ENCODE measurements around the gene ZNF277. TPM values are rescaled to one million over a fixed set of nuclear protein-coding genes. Genes with fewer than 3 reads are reported as not detected.

Gene ZNF277
- total RNA-seq, 4 donors from 2014 or later, result 2.2 to 27.6 (median 24.1) TPM

DNA sequence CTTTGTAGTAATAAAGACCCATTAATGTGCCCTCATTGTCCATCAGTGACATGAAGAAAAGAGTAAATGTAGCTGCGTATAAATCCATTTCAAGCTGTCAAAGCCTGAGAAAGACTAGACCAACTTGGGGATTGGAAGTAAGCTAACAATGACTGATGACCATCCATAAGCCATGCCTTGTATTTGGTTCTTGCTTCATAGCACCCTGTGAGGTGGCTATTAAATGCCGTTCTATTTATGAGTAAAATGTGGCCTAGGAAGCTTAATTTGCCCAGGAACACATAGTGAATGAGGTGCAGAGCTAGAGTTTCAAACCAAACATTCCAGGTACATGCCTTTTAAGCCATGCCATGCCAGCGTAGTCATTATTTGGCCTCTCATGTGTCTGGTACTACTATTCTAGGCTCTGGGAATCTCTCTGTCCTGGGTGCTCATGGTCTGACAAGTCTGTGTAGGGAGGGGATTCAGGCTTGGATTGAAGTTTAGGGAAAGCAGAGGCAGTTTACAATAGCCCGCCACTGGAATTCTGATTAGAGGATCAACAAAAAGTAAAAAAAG is 92.1 kb downstream of the ZNF277 start:
- H3K4me3 ChIP-seq, result no peak overlapping the region
- DNase-seq, result no peak
- no peaks in the 10 kb centered on the region for H3K27me3 ChIP-seq
- TF ChIP-seq POLR2AphosphoS5 (IDR thresholded peaks at IDR 0.05) (no peak), POLR2A (IDR thresholded peaks at IDR 0.05) (no peak), EP300 (IDR thresholded peaks at IDR 0.05; ENCODE audit: low read depth) (no peak)
- TF ChIP-seq, protein P1, sequence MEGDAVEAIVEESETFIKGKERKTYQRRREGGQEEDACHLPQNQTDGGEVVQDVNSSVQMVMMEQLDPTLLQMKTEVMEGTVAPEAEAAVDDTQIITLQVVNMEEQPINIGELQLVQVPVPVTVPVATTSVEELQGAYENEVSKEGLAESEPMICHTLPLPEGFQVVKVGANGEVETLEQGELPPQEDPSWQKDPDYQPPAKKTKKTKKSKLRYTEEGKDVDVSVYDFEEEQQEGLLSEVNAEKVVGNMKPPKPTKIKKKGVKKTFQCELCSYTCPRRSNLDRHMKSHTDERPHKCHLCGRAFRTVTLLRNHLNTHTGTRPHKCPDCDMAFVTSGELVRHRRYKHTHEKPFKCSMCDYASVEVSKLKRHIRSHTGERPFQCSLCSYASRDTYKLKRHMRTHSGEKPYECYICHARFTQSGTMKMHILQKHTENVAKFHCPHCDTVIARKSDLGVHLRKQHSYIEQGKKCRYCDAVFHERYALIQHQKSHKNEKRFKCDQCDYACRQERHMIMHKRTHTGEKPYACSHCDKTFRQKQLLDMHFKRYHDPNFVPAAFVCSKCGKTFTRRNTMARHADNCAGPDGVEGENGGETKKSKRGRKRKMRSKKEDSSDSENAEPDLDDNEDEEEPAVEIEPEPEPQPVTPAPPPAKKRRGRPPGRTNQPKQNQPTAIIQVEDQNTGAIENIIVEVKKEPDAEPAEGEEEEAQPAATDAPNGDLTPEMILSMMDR (IDR thresholded peaks at IDR 0.05), result no peak
- WGBS, 2 donors (ENCODE audit: low coverage in 1 of 2), result 92 to 99% methylated on average over 4 of the region's 4 CpGs
- no peaks in the 10 kb centered on the region for H3K36me3 ChIP-seq
- no peaks in the 10 kb centered on the region for H3K9me3 ChIP-seq
- intact Hi-C loops (cut with DNase I; ENCODE audit: low total_unique reads) (no loop called here), in situ Hi-C loops (cut with MboI; ENCODE audit: low pct_ligation_motif_present in 1 of 4, low pct_unique_long_range_greater_than_20kb in 1 of 4, low sequenced_read_pairs in 3 of 4) (no loop called here)
- H3K4me1 ChIP-seq, result no peaks in the 10 kb centered on the region
- no peak overlapping the region for H3K27ac ChIP-seq

DNA sequence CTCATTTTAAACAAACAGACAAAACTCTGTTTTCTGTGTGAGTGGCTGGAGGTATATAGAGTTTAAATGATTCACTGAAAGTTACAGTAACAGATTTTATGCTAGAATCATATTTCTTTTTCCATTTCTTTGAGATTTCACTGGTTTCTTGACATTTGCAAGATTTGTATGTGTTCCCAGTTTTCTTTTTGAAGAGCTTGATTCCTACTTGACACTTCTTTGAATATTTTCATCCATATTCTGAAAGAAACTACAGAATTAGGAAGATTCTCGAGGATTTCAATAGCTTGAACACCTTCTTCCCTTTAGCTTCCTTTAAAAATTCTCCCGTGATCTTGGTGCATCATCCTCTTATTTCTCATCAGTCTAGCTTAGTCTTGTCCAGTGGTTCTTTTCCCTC is 93.6 kb downstream of the ZNF277 start:
- intact Hi-C loops (cut with DNase I; ENCODE audit: low total_unique reads) (no loop called here), in situ Hi-C loops (cut with MboI; ENCODE audit: low pct_ligation_motif_present in 1 of 4, low pct_unique_long_range_greater_than_20kb in 1 of 4, low sequenced_read_pairs in 3 of 4) (no loop called here)
- H3K4me3 ChIP-seq, result no peak overlapping the region
- WGBS, 2 donors (ENCODE audit: low coverage in 1 of 2), result 94 to 98% methylated on average over 2 of the region's 2 CpGs
- no peaks in the 10 kb centered on the region for H3K9me3 ChIP-seq
- TF ChIP-seq, protein P1 (IDR thresholded peaks at IDR 0.05), result no peak
- TF ChIP-seq POLR2AphosphoS5 (IDR thresholded peaks at IDR 0.05), result no peak
- no peak for TF ChIP-seq EP300 (IDR thresholded peaks at IDR 0.05; ENCODE audit: low read depth)
- no peak for TF ChIP-seq POLR2A (IDR thresholded peaks at IDR 0.05)
- H3K4me1 ChIP-seq, result no peaks in the 10 kb centered on the region
- no peaks in the 10 kb centered on the region for H3K27me3 ChIP-seq
- no peaks in the 10 kb centered on the region for H3K36me3 ChIP-seq
- no peak for DNase-seq
- no peak overlapping the region for H3K27ac ChIP-seq

DNA sequence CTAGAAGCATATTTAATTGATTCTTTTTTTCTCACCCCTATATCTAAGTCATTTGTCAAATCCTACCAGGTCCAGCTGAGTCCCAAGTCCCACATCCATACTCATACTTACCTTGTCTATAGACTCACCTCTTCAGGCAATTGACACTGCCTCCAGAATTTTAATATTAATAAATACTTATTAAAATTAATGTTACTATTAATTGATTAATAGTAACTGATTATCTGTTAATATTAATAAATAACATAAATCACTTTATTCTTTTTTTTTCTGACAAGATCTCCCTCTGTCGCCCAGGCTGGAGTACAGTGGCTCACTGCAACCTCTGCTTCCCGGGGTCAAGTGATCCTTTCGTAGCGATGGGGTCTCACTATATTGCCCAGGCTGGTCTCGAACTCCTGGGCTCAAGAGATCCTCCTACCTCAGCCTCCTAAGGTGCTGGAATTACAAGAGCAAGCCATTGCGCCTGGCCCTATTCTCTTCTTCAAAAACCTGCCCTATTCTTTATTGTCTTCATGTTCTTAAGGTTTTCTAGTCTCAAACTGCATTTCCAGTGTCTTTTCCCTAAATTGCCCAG is 94.4 kb downstream of the ZNF277 start:
- WGBS, 2 donors (ENCODE audit: low coverage in 1 of 2), result 94 to 100% methylated on average over 3 to 6 of the region's 6 CpGs
- in situ Hi-C loops (cut with MboI; ENCODE audit: low pct_ligation_motif_present in 1 of 4, low pct_unique_long_range_greater_than_20kb in 1 of 4, low sequenced_read_pairs in 3 of 4), result no loop called here
- no peak for TF ChIP-seq POLR2AphosphoS5 (IDR thresholded peaks at IDR 0.05)
- TF ChIP-seq EP300 (IDR thresholded peaks at IDR 0.05; ENCODE audit: low read depth), result no peak
- TF ChIP-seq, protein P1 (IDR thresholded peaks at IDR 0.05), result no peak
- TF ChIP-seq POLR2A (IDR thresholded peaks at IDR 0.05), result no peak
- intact Hi-C loops (cut with DNase I; ENCODE audit: low total_unique reads), result no loop called here
- H3K27me3 ChIP-seq, result no peaks in the 10 kb centered on the region
- no peaks in the 10 kb centered on the region for H3K36me3 ChIP-seq
- no peak overlapping the region for H3K27ac ChIP-seq
- no peak overlapping the region for H3K4me3 ChIP-seq
- no peak for DNase-seq
- H3K4me1 ChIP-seq, result no peaks in the 10 kb centered on the region
- no peaks in the 10 kb centered on the region for H3K9me3 ChIP-seq

DNA sequence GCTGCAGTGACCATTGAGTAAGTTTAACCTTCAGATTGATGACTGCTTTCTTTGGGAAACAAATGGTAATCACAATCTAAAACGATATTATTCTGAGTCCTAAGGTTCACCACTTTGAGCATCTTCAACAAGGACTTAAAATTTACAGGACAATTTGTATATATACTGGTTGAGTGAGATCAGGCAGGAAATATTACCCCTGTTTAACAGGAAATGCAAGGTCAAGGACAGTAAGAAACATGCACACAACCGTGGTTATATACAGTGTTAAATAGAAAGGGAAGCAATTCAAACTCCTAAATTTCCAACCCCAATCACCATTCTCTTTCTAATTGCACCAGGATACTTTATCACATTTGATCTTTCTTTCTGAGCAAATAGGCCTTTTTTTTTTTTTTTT is 96.1 kb downstream of the ZNF277 start:
- H3K27me3 ChIP-seq, result no peaks in the 10 kb centered on the region
- TF ChIP-seq EP300 (IDR thresholded peaks at IDR 0.05; ENCODE audit: low read depth) (no peak), POLR2AphosphoS5 (IDR thresholded peaks at IDR 0.05) (no peak), POLR2A (IDR thresholded peaks at IDR 0.05) (no peak)
- TF ChIP-seq, protein P1 (IDR thresholded peaks at IDR 0.05), result no peak
- no peak overlapping the region for H3K27ac ChIP-seq
- in situ Hi-C loops (cut with MboI; ENCODE audit: low pct_ligation_motif_present in 1 of 4, low pct_unique_long_range_greater_than_20kb in 1 of 4, low sequenced_read_pairs in 3 of 4), result no loop called here
- no peaks in the 10 kb centered on the region for H3K4me1 ChIP-seq
- no peaks in the 10 kb centered on the region for H3K9me3 ChIP-seq
- no peaks in the 10 kb centered on the region for H3K36me3 ChIP-seq
- DNase-seq, result no peak
- 53 to 58% methylated on average over 2 of the region's 2 CpGs for WGBS, 2 donors (ENCODE audit: low coverage in 1 of 2)
- H3K4me3 ChIP-seq, result no peak overlapping the region
- intact Hi-C loops (cut with DNase I; ENCODE audit: low total_unique reads), result no loop called here

Data from transverse colon (tissue), 4 donors.